HG03196 (cell line): Measurements from ENCODE around the gene STAT1.

Experiments used
- ATAC-seq: cut with Tn5 transposase; IDR thresholded peaks from one replicate; pipeline ENCODE4 v1.9.1; 2021; ENCODE audit not compliant: unreplicated experiment

Gene STAT1

GRCh38 chr2:190927301-190927700, 86.7 kb downstream of the STAT1 start:
- no peak for ATAC-seq

DNA sequence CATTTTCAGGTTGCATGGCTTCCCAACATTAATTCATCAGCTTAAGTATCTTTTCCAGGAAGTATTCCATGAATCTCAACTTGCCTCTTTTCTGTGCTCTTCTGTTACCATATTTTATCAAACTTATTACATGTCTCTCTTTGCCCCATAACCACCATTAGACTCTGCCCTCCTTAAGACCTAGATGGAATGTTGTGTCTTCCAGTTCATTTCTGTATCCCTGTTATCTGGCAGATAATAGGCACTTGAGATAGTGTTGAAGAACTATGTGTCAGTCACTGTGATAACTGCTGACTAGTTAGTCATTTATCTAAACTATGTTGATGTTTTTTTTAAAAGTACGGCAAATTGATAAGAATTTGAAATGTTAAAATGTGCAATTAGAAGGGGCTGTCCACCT, 91.6 kb downstream of the STAT1 start:
- ATAC-seq, result no peak

GRCh38 chr2:190920085-190920484, 93.9 kb downstream of the STAT1 start:
- no peak for ATAC-seq
